ENCODE data around the gene MKLN1.
A peak's percentile ranks its signal among the peaks of the same experiment; 100 is the strongest.

Gene MKLN1

GRCh38 chr7:131466735-131467365, 139.2 kb downstream of the MKLN1 start:
- no peak for DNase-seq (ENCODE audit: low spot score)

GRCh38 chr7:131467788-131468187, 140.1 kb downstream of the MKLN1 start:
- DNase-seq (ENCODE audit: low spot score): no peak

GRCh38 chr7:131471250-131472004, 143.8 kb downstream of the MKLN1 start:
- DNase-seq (ENCODE audit: low spot score): no peak

GRCh38 chr7:131476740-131477139, 149.1 kb downstream of the MKLN1 start:
- DNase-seq (ENCODE audit: low spot score): no peak

- DNase-seq (ENCODE audit: low spot score): no peak
Observed at GRCh38 chr7:131480384-131481315, 153.0 kb downstream of the MKLN1 start.

GRCh38 chr7:131482800-131483199, 155.1 kb downstream of the MKLN1 start:
- no peak for DNase-seq (ENCODE audit: low spot score)

GRCh38 chr7:131483586-131483985, 155.9 kb downstream of the MKLN1 start:
- DNase-seq (ENCODE audit: low spot score): no peak

GRCh38 chr7:131486346-131486745, 158.7 kb downstream of the MKLN1 start:
- DNase-seq (ENCODE audit: low spot score): no peak

GRCh38 chr7:131487217-131487616, 159.5 kb downstream of the MKLN1 start:
- no peak for DNase-seq (ENCODE audit: low spot score)

GRCh38 chr7:131488361-131488760, 160.7 kb downstream of the MKLN1 start:
- peak; percentile 40 for DNase-seq (ENCODE audit: low spot score)

GRCh38 chr7:131489196-131489595, 161.5 kb downstream of the MKLN1 start:
- DNase-seq (ENCODE audit: low spot score): no peak

GRCh38 chr7:131489881-131490280, 162.2 kb downstream of the MKLN1 start:
- DNase-seq (ENCODE audit: low spot score): no peak

GRCh38 chr7:131493081-131493480, 165.4 kb downstream of the MKLN1 start:
- no peak for DNase-seq (ENCODE audit: low spot score)

GRCh38 chr7:131493581-131493980, 165.9 kb downstream of the MKLN1 start:
- no peak for DNase-seq (ENCODE audit: low spot score)

GRCh38 chr7:131494182-131494581, 166.5 kb downstream of the MKLN1 start:
- no peak for DNase-seq (ENCODE audit: low spot score)

GRCh38 chr7:131495669-131496498, 168.2 kb downstream of the MKLN1 start:
- no peak for DNase-seq (ENCODE audit: low spot score)

GRCh38 chr7:131497454-131497853, 169.8 kb downstream of the MKLN1 start:
- no peak for DNase-seq (ENCODE audit: low spot score)

- no peak for DNase-seq (ENCODE audit: low spot score)
Observed at GRCh38 chr7:131498237-131498885, 170.7 kb downstream of the MKLN1 start.

GRCh38 chr7:131499801-131500200, 172.1 kb downstream of the MKLN1 start:
- no peak for DNase-seq (ENCODE audit: low spot score)

- DNase-seq (ENCODE audit: low spot score): no peak
Observed at GRCh38 chr7:131500357-131500756, 172.7 kb downstream of the MKLN1 start.

GRCh38 chr7:131501422-131501821, 173.7 kb downstream of the MKLN1 start:
- DNase-seq (ENCODE audit: low spot score): no peak
